GM21717 (cell line): ENCODE measurements around the gene PCED1B.
"Not testable (repeated sequence)": the region's sequence is repeated elsewhere in the genome, so short reads cannot be mapped to it uniquely, and the experiment has no call there.

ENCODE experiments used
- ATAC-seq: cut with Tn5 transposase; IDR thresholded peaks from one replicate; pipeline ENCODE4 v1.9.1; 2021; ENCODE audit warnings: mild to moderate bottlenecking, moderate library complexity; ENCODE audit not compliant: unreplicated experiment

The PCED1B gene, protein sequence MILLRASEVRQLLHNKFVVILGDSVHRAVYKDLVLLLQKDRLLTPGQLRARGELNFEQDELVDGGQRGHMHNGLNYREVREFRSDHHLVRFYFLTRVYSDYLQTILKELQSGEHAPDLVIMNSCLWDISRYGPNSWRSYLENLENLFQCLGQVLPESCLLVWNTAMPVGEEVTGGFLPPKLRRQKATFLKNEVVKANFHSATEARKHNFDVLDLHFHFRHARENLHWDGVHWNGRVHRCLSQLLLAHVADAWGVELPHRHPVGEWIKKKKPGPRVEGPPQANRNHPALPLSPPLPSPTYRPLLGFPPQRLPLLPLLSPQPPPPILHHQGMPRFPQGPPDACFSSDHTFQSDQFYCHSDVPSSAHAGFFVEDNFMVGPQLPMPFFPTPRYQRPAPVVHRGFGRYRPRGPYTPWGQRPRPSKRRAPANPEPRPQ

DNA sequence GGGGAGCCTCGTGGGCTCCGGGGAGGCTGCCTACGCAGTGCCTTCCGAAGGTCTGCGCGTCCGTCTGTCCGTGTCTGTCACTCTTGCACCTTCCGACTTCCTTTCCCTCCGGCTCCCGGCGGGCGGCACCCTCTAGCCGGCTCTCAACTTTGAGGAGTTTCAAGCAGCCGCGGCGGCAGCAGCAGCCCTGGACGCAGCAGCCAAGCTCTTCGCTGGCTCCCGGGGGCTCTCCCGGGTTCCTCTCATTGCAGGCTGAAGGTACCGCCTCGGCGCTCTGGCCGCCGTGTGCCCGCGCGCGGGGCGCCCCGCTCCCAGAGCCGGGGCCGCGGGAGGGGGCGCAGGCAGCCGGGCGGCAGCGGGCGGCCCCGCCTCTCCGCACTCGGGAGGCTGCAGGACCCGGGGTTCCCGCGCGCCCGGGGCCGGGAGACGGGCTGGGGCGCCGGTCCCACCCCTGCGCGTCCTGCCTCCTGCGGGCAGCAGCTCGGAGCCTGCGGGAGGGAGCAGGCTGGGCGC lies at the start of gene PCED1B, which contains the start of gene AMIGO2:
Gene PCED1B, plus strand, starts transcription at position 154 of the 513 bp plus-strand sequence. CDS start 155,443 bp downstream, outside the sequence.
Gene AMIGO2, minus strand, starts transcription at position 492 of the 513 bp plus-strand sequence. CDS start 957 bp downstream, outside the sequence.
- peak; percentile 61 for ATAC-seq

GRCh38 chr12:47029903-47030302 lies 49.5 kb upstream of the PCED1B start:
- no peak for ATAC-seq

DNA sequence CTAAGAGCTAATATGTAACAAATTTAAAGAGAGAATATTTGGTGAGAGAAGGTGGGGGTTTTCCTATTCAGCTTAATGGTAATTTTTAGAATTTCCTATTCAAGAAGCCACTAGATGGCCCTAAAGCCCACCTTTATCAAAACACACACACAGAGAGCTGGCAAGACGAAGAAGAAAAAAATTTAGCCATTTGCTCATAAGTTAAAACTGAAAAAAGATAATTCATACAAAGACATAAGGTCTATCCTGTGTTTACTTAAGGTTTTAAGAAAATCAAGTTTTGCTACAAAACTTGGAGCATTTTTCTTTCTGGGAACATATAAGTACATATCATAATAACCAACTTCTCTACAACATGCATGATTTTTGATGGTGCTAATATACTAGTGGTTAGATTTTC lies 46.8 kb upstream of the PCED1B start:
- no peak for ATAC-seq

- no peak for ATAC-seq
Observed at GRCh38 chr12:47033081-47033480, 46.3 kb upstream of the PCED1B start.

GRCh38 chr12:47033789-47034555 lies 45.4 kb upstream of the PCED1B start:
- ATAC-seq: no peak

GRCh38 chr12:47034661-47035060 lies 44.8 kb upstream of the PCED1B start:
- no peak for ATAC-seq

GRCh38 chr12:47035484-47035883 lies 43.9 kb upstream of the PCED1B start:
- ATAC-seq: no peak

DNA sequence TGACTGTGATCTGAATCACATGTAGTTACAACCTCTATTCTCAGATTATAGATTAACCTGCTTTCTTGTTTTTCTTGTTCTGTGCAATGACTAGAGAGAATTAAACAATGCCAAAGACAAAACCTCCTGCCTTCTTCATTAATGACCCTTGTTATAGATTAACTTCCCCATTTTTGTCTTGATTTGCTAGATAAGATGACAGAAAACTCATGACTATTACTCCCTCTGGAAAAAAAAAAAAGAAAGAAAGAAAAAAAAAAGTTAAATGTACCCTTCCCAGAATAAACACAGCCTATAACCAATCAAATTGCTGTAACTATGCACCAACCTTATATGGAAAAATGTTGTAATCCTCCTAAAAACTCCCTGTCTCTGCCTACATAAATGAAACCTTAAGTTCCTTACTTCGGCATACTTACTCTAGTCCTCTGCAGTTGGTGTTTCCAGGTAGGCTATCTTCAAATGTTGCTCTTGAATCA lies 41.1 kb upstream of the PCED1B start:
- ATAC-seq: no peak

GRCh38 chr12:47039079-47039478 lies 40.3 kb upstream of the PCED1B start:
- no peak for ATAC-seq

GRCh38 chr12:47039756-47040155 lies 39.7 kb upstream of the PCED1B start:
- no peak for ATAC-seq

DNA sequence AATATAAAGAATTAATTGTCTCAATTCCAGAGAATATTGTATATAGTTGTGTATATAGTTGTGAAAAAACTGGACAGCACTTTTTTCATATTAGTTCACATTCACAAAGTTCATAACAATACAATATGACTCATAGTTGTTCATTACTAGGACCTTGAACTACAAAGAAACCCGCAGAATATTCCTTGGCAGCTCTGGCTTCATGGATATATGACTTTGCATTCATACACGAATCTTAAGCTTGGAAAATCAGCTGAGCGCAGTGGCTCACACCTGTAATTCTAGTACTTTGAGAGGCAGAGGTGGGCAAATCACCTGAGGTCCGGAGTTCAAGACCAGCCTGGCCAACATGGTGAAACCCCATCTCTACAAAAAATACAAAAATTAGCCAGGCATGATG lies 38.1 kb upstream of the PCED1B start:
- no peak for ATAC-seq

- ATAC-seq: no peak
Observed at GRCh38 chr12:47048541-47048940, 30.9 kb upstream of the PCED1B start.

- ATAC-seq: not testable (repeated sequence)
Observed at GRCh38 chr12:47051291-47051690, 28.1 kb upstream of the PCED1B start.

GRCh38 chr12:47052274-47052673 lies 27.1 kb upstream of the PCED1B start:
- no peak for ATAC-seq

- no peak for ATAC-seq
Observed at GRCh38 chr12:47053961-47054360, 25.5 kb upstream of the PCED1B start.

GRCh38 chr12:47054659-47055058 lies 24.8 kb upstream of the PCED1B start:
- no peak for ATAC-seq

DNA sequence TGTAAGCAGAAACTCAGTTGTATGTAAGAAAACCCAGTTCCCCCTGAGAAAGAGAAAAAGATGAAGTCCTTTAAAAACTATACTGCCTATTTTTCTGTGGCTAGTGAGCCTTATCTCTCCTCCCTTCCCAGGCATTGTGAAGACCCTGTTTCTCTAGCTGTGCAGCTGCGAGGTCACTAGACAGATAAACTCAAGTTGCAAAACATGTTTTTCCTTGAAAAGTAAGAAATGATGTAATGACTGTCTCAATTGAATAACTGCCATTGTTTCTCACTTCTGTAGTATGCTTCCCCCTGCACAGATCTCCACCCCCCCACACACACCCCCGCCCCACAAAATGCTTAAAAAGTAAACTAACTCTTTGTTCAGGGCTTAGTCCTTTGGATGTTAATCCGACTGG lies 23.6 kb upstream of the PCED1B start:
- ATAC-seq: not testable (repeated sequence)

GRCh38 chr12:47056944-47057343 lies 22.5 kb upstream of the PCED1B start:
- ATAC-seq: not testable (repeated sequence)

GRCh38 chr12:47058640-47059039 lies 20.8 kb upstream of the PCED1B start:
- ATAC-seq: not testable (repeated sequence)

DNA sequence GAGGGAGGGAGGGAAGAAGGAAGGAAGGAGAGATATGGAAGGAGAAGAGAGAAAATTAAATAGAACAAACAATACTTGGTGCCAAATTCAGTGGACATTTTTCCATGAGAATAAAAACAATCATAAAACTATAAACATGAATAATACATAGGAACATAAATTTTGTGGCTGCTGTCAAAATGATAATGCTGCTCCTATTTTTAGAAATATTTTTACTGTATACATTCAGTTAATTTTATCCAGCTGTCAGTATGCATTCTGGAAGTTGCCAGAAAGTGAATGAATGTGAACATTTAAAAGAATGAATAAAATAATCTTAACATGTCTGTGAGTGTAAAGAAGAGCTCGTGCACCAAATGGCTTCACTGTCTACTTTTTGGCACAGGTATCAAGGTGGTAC lies 13.9 kb upstream of the PCED1B start:
- ATAC-seq: no peak

DNA sequence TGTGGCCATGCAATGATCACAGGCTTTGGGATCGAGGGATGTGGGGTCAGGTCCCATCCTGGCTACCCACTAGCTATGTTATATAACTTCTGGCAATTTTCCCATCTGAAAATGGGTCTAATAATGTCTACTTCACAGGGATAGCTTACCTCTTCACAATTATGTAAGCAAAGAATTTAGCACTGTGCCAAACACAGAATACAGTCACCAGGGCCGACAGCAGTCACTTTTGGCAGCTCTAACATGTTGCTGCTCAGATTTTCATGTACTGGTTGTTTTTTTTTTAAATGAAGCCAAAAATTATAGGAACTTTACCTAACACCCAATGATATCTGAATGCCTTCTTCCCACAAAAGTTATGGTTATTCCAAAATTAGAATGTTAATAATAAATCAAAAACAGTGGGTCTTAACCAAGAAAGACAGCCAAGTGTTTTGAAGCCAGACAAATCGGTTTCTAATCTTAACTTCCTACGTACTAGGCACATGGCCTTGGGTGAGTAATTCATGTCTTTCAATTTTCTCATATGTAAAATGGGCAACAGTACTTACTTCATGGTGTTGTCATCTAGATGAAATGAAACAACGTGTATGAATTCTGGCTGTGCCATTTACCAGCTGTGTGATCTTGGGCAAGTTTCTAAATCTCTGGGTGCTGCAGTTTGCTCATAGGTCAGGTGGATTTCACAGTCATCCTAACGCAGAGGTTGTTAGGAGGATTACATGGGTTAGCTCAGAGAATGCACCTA lies 13.0 kb upstream of the PCED1B start:
- ATAC-seq: no peak
